Tibial artery (tissue), 4 donors: ENCODE measurements around the gene VTCN1.

ENCODE experiments used
- DNase-seq, 2 donors: peaks; one replicate each; pipeline ENCODE4 v3.0.0-alpha.2; 2019
- H3K27ac ChIP-seq, 2 donors: fragments of 200-600 bp; sonication (generic) in 1 of 2; 1 replicate in 1 of 2; 2 replicates in 1 of 2; pipeline ENCODE4 v1.5.1; 2018 to 2019; ENCODE audit warnings: mild to moderate bottlenecking in 1 of 2
- H3K27me3 ChIP-seq, 2 donors: fragments of 200-600 bp; sonication (generic) in 1 of 2; one replicate each; pipeline versions ENCODE4 v1.5.1 to v1.6.0; 2016 to 2019
- H3K36me3 ChIP-seq, 3 donors: fragments of 200-600 bp; sonication (generic) in 2 of 3; one replicate each; pipeline ENCODE4 v1.5.1; 2016 to 2019; ENCODE audit warnings: mild to moderate bottlenecking in 2 of 3
- H3K4me1 ChIP-seq, 4 donors: fragments of 200-600 bp; sonication (generic) in 2 of 4; 1 replicate in 3 of 4; 2 replicates in 1 of 4; pipeline ENCODE4 v1.5.1; 2016 to 2019
- H3K4me3 ChIP-seq, 2 donors: fragments of 200-600 bp; sonication (generic) in 1 of 2; 1 replicate in 1 of 2; 2 replicates in 1 of 2; pipeline ENCODE4 v1.5.1; 2018 to 2019; ENCODE audit warnings: mild to moderate bottlenecking in 2 of 2
- H3K9me3 ChIP-seq, 3 donors: fragments of 200-600 bp; sonication (generic) in 1 of 3; one replicate each; pipeline ENCODE4 v1.5.1; 2016 to 2019
- CTCF ChIP-seq, 2 experiments: fragments of 200-600 bp in 1 of 2; fragments of 450-650 bp in 1 of 2; IDR thresholded peaks; one replicate each; pipeline ENCODE4 v1.5.1; 2017 to 2019; ENCODE audit warnings: antibody characterized with exemption in 2 of 2, mild to moderate bottlenecking in 1 of 2, moderate library complexity in 1 of 2
- intact Hi-C: fragments of 100-400 bp; cut with DNase I; formaldehyde crosslinking; loops from one replicate; pipeline ENCODE4 v1.15.0; 2023; ENCODE audit warnings: low total_unique reads

The VTCN1 gene

GRCh38 chr1:117136749-117137148 is 74.0 kb downstream of the VTCN1 start:
- Histone ChIP-seq H3K9me3 (no peaks in the 10 kb centered on the region), H3K4me3 (no peak overlapping the region), H3K27ac (no peak overlapping the region), H3K27me3 (no peaks in the 10 kb centered on the region), H3K36me3 (no peaks in the 10 kb centered on the region), H3K4me1 (no peaks in the 10 kb centered on the region)
- intact Hi-C loops: no loop called here
- DNase-seq: no peak
- TF ChIP-seq CTCF (IDR thresholded peaks at IDR 0.05): no peak

GRCh38 chr1:117135329-117135728 is 75.4 kb downstream of the VTCN1 start:
- H3K9me3 ChIP-seq: no peaks in the 10 kb centered on the region
- no peak for DNase-seq
- H3K36me3 ChIP-seq: no peaks in the 10 kb centered on the region
- intact Hi-C loops: no loop called here
- H3K27ac ChIP-seq: no peak overlapping the region
- no peak for TF ChIP-seq CTCF (IDR thresholded peaks at IDR 0.05)
- no peak overlapping the region for H3K4me3 ChIP-seq
- no peaks in the 10 kb centered on the region for H3K27me3 ChIP-seq
- H3K4me1 ChIP-seq: no peaks in the 10 kb centered on the region

GRCh38 chr1:117130526-117130925 is 80.2 kb downstream of the VTCN1 start:
- no peak for TF ChIP-seq CTCF (IDR thresholded peaks at IDR 0.05)
- Histone ChIP-seq H3K4me1 (no peaks in the 10 kb centered on the region), H3K4me3 (no peak overlapping the region), H3K27me3 (no peaks in the 10 kb centered on the region), H3K36me3 (no peaks in the 10 kb centered on the region), H3K9me3 (no peaks in the 10 kb centered on the region), H3K27ac (no peak overlapping the region)
- no peak for DNase-seq
- intact Hi-C loops: no loop called here

- no peaks in the 10 kb centered on the region for H3K36me3 ChIP-seq
These were observed 82.2 kb downstream of the VTCN1 start for GRCh38 chr1:117128323-117129079.

GRCh38 chr1:117127795-117128194 is 82.9 kb downstream of the VTCN1 start:
- Histone ChIP-seq H3K4me3 (no peak overlapping the region), H3K4me1 (no peaks in the 10 kb centered on the region), H3K27ac (no peak overlapping the region), H3K36me3 (no peaks in the 10 kb centered on the region), H3K27me3 (no peaks in the 10 kb centered on the region), H3K9me3 (no peaks in the 10 kb centered on the region)
- TF ChIP-seq CTCF (IDR thresholded peaks at IDR 0.05): no peak
- intact Hi-C loops: loop anchor here (2.0 kb wide), 1 partner anchor 61 kb away; no protein-coding TSS in a partner anchor
- no peak for DNase-seq

More at GRCh38 chr1:117128323-117129079, 82.2 kb downstream of the VTCN1 start:
- DNase-seq: no peak
- TF ChIP-seq CTCF (IDR thresholded peaks at IDR 0.05): peak; percentile 50 to 51
- no peaks in the 10 kb centered on the region for H3K27me3 ChIP-seq
- no peaks in the 10 kb centered on the region for H3K4me1 ChIP-seq
- intact Hi-C loops: loop anchor here (2.0 kb wide), 1 partner anchor 62 kb away; no protein-coding TSS in a partner anchor
- H3K9me3 ChIP-seq: no peaks in the 10 kb centered on the region
- H3K27ac ChIP-seq: no peak overlapping the region
- no peak overlapping the region for H3K4me3 ChIP-seq
